Mucosa of gallbladder (tissue), 1 donor: Measurements from ENCODE around the gene MED31. TPM values are rescaled to one million over a fixed set of nuclear protein-coding genes. Genes with fewer than 3 reads are reported as not detected.
A peak's percentile ranks its signal among the peaks of the same experiment; 100 is the strongest.
"Not testable (repeated sequence)": the region's sequence is repeated elsewhere in the genome, so short reads cannot be mapped to it uniquely, and the experiment has no call there.

Experiments
- DNase-seq: peaks from one replicate; pipeline ENCODE4 v3.0.0-alpha.2; 2020; ENCODE audit warnings: low spot score
- total RNA-seq: library from RNA; stranded (reverse); gene quantifications from one replicate; pipeline ENCODE4 v1.2.1, GENCODE V29; 2021
- donor health status: DM: no; HTN: no; CAD: no.

The MED31 gene
- total RNA-seq: 16.9 TPM

- peak; percentile 95 for DNase-seq
Measured at GRCh38 chr17:6651354-6651918, at the start of gene MED31, which contains the start of gene C17orf100. Gene MED31, minus strand, starts transcription at chr17:6651605. Its CDS starts 77 bp downstream, at chr17:6651528. Gene C17orf100, plus strand, starts transcription at chr17:6651762. Its CDS starts 152 bp downstream, at chr17:6651914.

GRCh38 chr17:6700948-6701307 is 49.5 kb upstream of the MED31 start:
- no peak for DNase-seq

DNA sequence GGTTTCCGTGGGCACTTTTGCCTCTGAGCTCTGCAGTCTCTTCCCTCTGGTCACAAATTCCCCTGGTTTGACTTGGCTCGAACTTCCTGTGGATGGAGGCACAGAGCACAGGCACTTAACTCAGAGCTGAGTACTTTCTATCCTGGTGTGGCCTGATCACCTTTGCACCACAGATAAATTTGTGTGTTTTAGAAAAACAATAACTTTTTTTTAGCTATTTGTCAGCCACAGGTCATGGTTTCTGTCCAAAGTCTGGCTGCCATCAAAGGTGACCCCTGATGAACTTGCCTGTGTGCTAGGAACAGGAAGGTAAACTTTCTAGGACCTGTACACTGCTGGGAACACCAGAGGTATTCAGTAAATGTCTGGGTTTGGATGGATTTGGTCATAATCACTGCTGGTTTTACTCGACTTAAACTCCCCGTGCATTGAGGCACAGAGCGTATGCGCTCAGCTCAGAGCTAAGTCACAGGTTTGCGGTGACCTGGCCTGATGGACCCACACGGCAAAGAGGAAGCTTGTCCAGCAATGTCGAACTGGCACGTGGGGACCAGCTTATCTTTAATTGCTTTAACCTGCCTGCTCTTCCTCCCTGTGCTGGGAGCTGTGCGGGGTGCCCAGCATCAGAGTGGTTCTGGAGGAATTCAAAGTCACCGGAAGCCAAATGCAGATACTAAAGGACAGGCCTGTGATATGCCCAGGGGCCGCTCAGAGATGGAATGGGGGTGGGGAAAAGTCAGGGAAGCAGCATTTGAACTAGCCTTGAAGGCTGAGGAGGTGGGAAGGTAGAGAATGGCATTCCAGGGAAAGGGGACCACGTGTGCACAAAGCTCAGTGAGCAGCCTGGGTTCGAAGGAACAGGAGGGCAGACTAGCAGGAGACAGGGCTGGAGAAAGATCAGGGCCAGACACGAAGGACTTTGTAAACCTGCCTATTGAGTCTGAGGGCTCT is 48.9 kb upstream of the MED31 start:
- no peak for DNase-seq

DNA sequence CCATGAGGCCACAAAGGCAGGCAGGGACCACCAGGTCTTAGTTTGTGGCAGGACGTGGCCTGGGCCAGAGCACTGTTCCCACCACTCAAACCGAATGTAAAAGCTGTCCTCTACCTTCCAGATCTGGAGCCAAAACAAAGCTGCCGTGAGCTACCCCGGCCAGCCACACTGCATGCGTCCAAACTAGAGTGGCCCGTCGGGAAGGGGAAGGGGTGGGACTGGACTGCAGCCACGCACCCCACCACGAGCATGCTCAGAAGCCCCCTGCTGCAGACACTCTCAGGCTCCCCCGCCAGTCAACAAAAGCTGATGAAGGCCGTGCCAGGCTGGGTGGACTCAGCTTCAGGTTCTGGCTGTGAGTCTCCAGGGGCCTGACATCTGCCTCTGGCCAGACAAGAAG is 46.6 kb upstream of the MED31 start:
- DNase-seq: no peak

DNA sequence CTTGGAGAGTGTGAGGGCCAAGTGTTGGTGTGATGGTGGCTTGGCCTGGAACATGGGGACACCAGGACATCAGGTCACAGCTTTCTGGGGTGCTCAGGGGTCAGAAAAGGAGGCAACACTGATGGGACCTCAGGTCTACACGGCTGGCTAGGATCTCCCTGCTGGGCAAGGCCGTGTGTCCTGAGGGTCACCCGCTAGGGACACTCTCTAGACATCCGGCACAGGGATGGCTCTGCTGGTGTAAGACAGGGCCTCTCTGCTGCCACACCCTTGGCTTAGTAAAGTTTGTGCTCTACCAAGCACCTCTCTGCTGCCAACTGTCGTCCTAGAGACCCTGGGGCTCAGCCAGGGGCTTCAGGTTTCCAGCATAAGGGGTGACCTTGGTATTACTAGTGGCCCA is 45.5 kb upstream of the MED31 start:
- no peak for DNase-seq

- DNase-seq: no peak
Measured at GRCh38 chr17:6695565-6695964, 44.2 kb upstream of the MED31 start.

DNA sequence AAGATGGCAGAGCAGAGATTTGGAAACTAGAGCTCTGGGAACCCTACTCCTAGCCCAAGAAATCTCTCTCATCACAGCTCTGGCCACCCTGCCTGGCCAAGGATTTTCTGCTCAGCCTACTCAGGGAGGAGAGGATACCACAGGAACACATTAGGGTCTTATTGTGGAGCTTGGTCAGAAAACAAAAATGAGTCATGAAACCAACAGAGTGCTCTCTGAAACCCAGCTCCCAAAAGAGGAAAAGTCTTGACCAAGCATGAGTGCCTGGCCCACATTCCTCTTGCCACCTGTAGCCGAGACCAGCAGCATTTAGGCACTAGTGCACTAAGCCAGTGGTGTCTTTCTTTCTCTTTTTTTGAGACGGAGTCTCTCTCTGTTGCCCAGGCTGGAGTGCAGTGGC is 43.6 kb upstream of the MED31 start:
- DNase-seq: no peak

DNA sequence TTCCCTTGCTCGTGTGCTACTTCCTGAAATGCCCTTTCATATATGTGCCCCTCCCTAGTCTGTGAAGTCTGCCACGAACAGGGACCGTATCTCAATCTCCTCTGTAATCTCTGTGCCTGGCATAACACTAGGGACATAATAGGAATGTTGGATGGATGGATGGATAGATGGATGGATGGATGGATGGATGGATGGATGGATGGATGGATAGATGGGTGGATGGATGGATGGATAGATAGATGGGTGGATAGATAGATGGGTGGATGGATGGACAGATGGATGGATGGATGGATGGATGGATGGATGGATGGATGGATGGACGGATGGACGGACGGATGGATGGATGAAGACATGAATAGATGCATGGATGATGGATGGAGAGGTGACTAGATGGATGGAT is 40.6 kb upstream of the MED31 start:
- DNase-seq: not testable (repeated sequence)

DNA sequence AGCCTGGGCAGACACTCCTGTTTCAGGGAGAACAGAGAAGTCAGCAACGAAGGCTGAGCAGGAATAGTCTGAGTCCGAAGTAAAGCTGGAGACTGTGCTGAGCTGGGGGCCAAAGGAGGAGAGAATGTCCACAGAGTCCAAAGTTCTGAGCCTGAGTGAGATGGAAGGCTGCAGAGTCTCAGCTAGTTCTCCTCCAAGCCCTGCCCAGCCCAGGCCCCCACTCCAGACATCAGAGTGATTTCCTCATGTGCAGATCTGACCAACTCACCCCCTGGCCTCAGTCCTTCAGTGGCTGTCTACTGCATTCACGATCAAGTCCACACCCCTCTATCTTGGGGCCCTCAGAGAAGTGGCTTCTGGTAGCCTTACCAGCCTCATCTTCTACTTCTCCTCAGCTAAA is 40.1 kb upstream of the MED31 start:
- no peak for DNase-seq

GRCh38 chr17:6690641-6691040 is 39.2 kb upstream of the MED31 start:
- DNase-seq: no peak

- no peak for DNase-seq
Measured at GRCh38 chr17:6688944-6689343, 37.5 kb upstream of the MED31 start.

DNA sequence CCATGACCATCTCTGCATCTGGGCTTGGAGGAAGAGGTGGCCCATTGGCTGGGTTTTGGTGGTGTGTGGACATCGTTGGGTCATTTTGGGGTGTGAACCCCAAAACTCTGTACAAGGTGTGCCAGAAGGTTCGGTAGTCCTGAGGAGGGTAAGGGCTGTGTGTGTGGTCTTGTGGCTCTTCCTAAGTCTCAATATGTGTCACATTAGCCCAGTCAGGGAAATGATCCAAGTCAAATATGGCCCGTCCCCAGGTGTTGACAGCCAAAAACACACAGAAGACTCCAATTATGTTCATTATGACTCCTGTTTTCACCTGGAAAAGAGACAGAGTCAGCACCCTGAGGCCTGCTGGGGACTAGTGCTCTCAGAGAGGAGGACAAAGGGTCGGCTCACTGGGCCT is 34.6 kb upstream of the MED31 start:
- no peak for DNase-seq

GRCh38 chr17:6684881-6685767 is 33.7 kb upstream of the MED31 start:
- no peak for DNase-seq

GRCh38 chr17:6684460-6684783 is 33.0 kb upstream of the MED31 start:
- no peak for DNase-seq

GRCh38 chr17:6683730-6684459 is 32.5 kb upstream of the MED31 start:
- DNase-seq: no peak

DNA sequence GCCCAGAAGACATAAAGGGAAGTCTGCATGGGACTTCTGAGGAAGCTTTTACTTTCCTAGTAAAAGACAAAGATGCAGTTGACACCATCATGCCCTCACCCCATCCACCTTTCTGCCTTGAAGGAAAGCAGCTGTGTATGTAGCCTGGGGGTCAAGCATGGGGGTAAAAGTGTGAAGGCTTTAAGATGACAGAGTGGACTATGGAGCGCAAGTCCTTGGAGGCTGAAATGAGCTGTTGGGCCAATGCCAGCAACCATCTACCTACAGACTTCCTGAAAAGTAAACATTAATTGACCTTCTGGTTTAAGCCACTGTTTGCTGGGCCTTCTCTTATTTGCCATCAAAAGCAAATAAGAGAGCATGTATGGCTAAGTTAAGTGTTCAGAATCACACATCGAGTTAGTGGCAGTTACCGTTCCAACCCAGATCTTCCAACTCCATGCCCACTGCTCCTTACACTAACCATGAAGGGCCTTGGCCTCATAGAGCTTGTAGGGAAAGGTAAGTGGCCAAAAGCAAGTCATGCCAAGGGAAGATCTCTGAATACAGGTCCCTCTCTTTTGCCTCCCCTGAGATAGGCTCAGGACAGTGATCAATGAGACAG is 31.8 kb upstream of the MED31 start:
- DNase-seq: no peak

DNA sequence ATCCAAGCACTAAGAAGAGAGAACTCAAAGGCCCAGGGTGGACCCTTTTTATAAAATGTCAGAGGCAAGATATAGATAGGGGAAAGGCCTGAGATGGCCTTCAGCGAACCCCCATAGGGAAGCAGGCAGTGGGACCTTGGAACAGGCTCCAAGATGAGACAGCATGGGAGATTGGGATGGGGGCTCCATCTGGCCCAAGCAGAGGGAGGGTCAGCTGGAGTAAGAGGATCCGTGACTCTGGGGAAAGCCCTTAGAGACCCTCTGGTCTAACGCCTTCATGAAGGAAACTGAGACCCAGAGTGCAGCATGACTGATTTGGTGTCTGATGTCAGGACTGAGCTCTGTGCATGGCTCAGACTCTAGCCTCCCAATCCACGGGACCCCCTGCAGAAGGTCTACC is 30.9 kb upstream of the MED31 start:
- no peak for DNase-seq

DNA sequence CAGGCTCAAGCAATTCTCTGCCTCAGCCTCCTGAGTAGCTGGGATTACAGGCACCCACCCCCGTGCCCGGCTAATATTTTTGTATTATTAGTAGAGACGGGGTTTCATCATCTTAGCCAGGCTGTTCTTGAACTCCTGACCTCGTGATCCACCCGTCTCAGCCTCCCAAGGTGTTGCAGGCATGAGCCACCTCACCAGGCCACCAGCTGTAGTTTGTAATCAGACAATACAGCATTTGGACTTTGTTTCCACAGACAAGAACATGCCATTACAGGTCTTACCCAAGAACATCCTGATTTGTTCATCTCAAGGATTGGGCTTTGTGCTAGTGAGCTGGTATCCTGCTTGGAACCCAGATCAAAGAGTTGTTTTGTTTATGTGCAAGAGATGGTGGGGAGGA is 30.3 kb upstream of the MED31 start:
- no peak for DNase-seq

DNA sequence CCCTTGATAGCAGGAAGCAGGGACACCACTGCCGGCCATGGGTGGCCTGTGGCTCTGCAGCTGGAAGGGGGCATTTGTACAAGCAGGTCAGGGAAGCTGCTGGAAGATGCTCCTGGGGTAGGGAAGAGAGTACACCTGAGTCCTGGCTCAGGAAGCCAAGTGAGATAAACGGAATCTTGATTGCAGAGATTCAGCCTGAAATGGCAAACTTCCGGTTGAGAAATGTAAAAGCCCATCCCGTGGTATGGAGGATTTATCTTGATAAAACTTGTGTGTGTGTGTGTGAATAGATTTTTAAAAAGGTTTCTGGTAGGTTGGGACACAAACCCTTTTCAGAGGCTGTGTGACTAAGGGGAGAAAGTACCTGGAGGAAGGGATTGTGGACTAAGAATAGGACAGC is 29.8 kb upstream of the MED31 start:
- no peak for DNase-seq

DNA sequence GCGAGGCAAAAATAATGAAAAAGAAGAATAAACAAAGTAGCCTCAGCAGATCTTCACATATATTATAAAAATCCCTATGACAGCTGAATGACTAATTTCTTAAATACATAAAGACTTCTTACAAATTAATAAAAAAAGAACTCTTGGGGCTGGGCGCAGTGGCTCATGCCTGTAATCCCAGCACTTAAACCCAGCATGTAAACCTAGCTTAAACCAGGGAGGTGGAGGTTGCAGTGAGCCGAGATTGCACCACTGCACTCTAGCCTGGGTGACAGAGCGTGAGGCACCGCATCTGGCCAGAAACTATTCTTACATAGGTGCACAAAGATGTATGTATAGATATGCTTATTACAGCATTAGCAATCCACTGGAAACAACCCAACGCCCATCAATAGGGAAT is 27.8 kb upstream of the MED31 start:
- no peak for DNase-seq

DNA sequence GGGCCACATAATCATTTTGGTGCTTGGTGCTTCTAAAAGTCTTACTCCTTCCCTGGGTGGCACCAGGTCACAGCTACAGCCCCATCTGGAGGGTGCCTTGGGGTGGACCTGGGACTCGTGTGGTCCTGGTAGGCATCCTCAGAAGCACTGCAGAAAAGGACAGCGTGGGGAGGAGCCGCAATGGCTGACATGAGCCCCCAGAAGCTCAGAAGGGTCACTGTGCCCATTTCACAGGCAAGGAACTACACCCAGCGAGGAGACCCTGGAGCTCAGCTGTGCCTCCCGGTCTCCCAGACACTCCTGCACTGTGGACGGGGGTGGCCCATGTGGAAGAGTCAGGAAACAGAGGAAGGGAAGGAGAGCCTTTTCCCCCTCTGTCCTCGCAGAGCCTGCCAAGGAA is 26.5 kb upstream of the MED31 start:
- no peak for DNase-seq
